ENCODE data around the gene PITX2. TPM values are rescaled to one million over a fixed set of nuclear protein-coding genes. Genes with fewer than 3 reads are reported as not detected.

The PITX2 gene
- total and polyA plus RNA-seq, 2 of the 8 experiments (the other 6 are each of a cell fraction or from before 2014, with no cell fraction given) = 0.09 to 0.67 TPM

GRCh38 chr4:110663206-110663605 lies 40.3 kb upstream of the PITX2 start:
- 92% methylated on average over 1 of the region's 1 CpG; no CpG with 5 or more reads in 1 of the 2 experiments for WGBS, 2 experiments (ENCODE audit: extremely low coverage in 1 of 2, insufficient coverage in 1 of 2, insufficient read length in 1 of 2, insufficient replicate concordance in 2 of 2, low coverage in 1 of 2, low lambda C conversion rate in 2 of 2, missing lambda C conversion rate in 1 of 2)
- no peak overlapping the region for H2BK15ac ChIP-seq (ENCODE audit: low read length)
- H3K9ac ChIP-seq (replicated peaks in 1 of 4; ENCODE audit: extremely low read depth in 1 of 4, low read depth in 3 of 4, low read length in 3 of 4) = no peak overlapping the region
- no peak overlapping the region for H3K14ac ChIP-seq (ENCODE audit: insufficient read length)
- no peak overlapping the region for H2AK5ac ChIP-seq (ENCODE audit: low read depth, low read length)
- H3K4me3 ChIP-seq (ENCODE audit: extremely low read depth in 1 of 4, insufficient read depth in 2 of 4, low read depth in 3 of 4, low read length in 4 of 4) = no peak overlapping the region
- H2BK20ac ChIP-seq (ENCODE audit: low read length) = no peak overlapping the region
- no peak overlapping the region for H2AFZ ChIP-seq (ENCODE audit: low read length)
- H2BK12ac ChIP-seq (ENCODE audit: low read depth, low read length) = no peak overlapping the region
- ChIA-PET POLR2A (ENCODE audit: partially characterized antibody) (no interaction called here), CTCF (ENCODE audit: partially characterized antibody) (interaction anchor here (0.6 to 1.5 kb wide), 3 partner anchors 18 to 299 kb away, joined by 3 read pairs; no protein-coding TSS in a partner anchor)
- no peak for FAIRE-seq
- no peaks in the 10 kb centered on the region for H3K79me1 ChIP-seq (ENCODE audit: low read depth, low read length)
- H2BK5ac ChIP-seq (ENCODE audit: low read depth, low read length) = no peak overlapping the region
- no peak overlapping the region for H3K4ac ChIP-seq (replicated peaks; ENCODE audit: insufficient read length, low read depth, low read length)
- no peaks in the 10 kb centered on the region for H3K27me3 ChIP-seq (replicated peaks in 1 of 4; ENCODE audit: control insufficient read depth in 3 of 4, extremely low read depth in 1 of 4, insufficient read depth in 3 of 4, low read length in 3 of 4)
- no peak overlapping the region for H3K18ac ChIP-seq (ENCODE audit: extremely low read depth, low read length)
- no peak for DNase-seq (ENCODE audit: low read depth in 1 of 2, low spot score in 2 of 2)
- no peak overlapping the region for H4K5ac ChIP-seq (ENCODE audit: insufficient read length, low read depth, low read length)
- H3K23me2 ChIP-seq (ENCODE audit: low read depth, low read length) = no peaks in the 10 kb centered on the region
- TF ChIP-seq RNF2 (IDR thresholded peaks at IDR 0.05; ENCODE audit: borderline replicate concordance, low read depth, low read length, missing control alignments, poor library complexity, severe bottlenecking) (no peak), CHD1 (IDR thresholded peaks at IDR 0.05; ENCODE audit: low read depth, low read length) (no peak), RAD21 (IDR thresholded peaks at IDR 0.05 in 1 of 2, conservative IDR thresholded peaks at IDR 0.05 in 1 of 2; ENCODE audit: low read depth in 2 of 2, low read length in 2 of 2) (no peak), SIN3A (conservative IDR thresholded peaks at IDR 0.05 in 1 of 2, IDR thresholded peaks at IDR 0.05 in 1 of 2; ENCODE audit: low read depth in 1 of 2, low read length in 2 of 2) (no peak), BCL11A (IDR thresholded peaks at IDR 0.05; ENCODE audit: low read depth in 2 of 2, low read length in 2 of 2) (no peak)
- H3K4me1 ChIP-seq (replicated peaks in 1 of 4; ENCODE audit: control insufficient read depth in 3 of 4, insufficient read depth in 4 of 4, low read length in 3 of 4) = no peaks in the 10 kb centered on the region
- no peak overlapping the region for H2BK120ac ChIP-seq (replicated peaks; ENCODE audit: low read depth, low read length)
- peaks cover 0 to 3% of the 10 kb centered on the region in 2 experiments; a peak in 1 of 4 replicates for H3K9me3 ChIP-seq (ENCODE audit: insufficient read depth in 2 of 2, low read depth in 1 of 2, low read length in 1 of 2)
- no peaks in the 10 kb centered on the region for H4K20me1 ChIP-seq (replicated peaks in 1 of 2; ENCODE audit: control insufficient read depth in 1 of 2, insufficient read depth in 2 of 2, low read length in 2 of 2)
- no peak overlapping the region for H3K4me2 ChIP-seq (ENCODE audit: insufficient read depth in 1 of 2, low read depth in 2 of 2, low read length in 2 of 2)
- H3K79me2 ChIP-seq (ENCODE audit: control insufficient read depth in 1 of 2, insufficient read depth in 2 of 2, low read length in 2 of 2) = no peaks in the 10 kb centered on the region
- H3K27ac ChIP-seq (ENCODE audit: low read depth, low read length) = no peak overlapping the region
- no peak overlapping the region for H4K91ac ChIP-seq (replicated peaks; ENCODE audit: insufficient read length, low read length)
- H3K56ac ChIP-seq (replicated peaks; ENCODE audit: insufficient read length, low read depth, low read length) = no peak overlapping the region
- H3K36me3 ChIP-seq (ENCODE audit: control insufficient read depth in 2 of 4, insufficient read depth in 4 of 4, low read length in 3 of 4) = no peaks in the 10 kb centered on the region
- H4K8ac ChIP-seq (ENCODE audit: extremely low read depth, insufficient read depth, low read length) = no peak overlapping the region
- no peak overlapping the region for H3K23ac ChIP-seq (ENCODE audit: insufficient read length)
